Measurements from ENCODE around the gene GJC1.
"Not testable (repeated sequence)": the region's sequence is repeated elsewhere in the genome, so short reads cannot be mapped to it uniquely, and the experiment has no call there.

The GJC1 gene

DNA sequence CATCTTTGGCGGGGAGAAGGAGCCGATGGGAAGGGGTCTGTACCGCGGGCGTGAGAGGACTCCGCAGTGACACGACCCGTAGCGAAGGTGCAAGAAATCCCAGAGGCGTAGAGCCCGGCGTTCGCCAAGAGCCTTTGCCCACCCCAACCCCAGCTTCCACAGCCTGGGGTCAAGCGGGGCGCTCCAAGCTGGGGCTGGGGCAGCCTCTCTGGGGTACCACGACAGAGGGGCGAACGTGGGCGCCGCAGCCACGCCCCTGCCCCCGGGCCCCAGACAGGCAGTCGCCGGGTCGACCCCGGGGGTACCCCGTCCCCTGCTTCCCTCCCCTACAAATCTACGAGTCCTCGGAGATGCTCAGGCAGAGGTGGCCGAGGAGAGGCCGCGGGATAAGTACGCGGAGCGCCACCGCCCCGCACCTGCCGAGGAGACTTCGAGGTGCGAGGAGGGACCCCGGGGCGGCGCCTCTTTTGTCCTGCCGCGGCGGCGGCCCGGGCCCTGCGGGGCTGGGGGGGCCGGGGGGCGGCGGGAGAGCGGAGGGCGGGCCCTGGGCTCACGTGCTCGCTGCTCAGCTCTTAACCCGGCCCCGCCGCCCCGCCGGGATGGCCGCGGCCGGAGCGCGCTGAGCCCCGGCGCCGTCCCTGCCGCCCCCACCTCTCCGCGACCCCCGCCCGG is 71.5 kb downstream of the GJC1 start, which contains the start of gene ADAM11:
ADAM11 (plus strand) TSS at position 575 of the 672 bp plus-strand sequence. CDS start 212 bp downstream, outside the sequence.
- DNase-seq: peak; percentile 16

DNA sequence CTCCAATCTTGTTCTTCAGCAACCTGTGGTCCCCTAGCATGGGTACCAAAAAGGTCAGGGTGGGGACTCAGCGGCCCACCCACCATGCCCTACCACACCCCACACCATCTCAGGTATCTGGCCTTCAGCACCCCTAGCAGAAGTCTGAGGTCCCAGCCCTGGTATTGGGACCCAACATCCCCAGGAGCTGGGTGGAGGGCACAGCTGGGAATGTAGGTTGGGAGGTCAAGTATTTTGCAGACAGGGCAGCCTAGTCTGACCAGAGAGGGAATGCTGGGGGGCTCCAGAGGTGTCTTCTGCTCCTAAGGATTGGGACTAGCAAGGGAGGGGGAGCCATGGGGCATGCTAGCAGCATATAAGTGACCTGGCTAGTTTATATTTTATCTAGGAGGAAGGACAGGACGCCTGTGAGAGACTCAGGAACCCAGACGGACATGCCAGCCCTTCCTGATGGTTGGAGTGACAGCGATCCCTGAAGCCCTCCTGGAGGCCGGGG is 72.1 kb downstream of the GJC1 start:
- DNase-seq: no peak

DNA sequence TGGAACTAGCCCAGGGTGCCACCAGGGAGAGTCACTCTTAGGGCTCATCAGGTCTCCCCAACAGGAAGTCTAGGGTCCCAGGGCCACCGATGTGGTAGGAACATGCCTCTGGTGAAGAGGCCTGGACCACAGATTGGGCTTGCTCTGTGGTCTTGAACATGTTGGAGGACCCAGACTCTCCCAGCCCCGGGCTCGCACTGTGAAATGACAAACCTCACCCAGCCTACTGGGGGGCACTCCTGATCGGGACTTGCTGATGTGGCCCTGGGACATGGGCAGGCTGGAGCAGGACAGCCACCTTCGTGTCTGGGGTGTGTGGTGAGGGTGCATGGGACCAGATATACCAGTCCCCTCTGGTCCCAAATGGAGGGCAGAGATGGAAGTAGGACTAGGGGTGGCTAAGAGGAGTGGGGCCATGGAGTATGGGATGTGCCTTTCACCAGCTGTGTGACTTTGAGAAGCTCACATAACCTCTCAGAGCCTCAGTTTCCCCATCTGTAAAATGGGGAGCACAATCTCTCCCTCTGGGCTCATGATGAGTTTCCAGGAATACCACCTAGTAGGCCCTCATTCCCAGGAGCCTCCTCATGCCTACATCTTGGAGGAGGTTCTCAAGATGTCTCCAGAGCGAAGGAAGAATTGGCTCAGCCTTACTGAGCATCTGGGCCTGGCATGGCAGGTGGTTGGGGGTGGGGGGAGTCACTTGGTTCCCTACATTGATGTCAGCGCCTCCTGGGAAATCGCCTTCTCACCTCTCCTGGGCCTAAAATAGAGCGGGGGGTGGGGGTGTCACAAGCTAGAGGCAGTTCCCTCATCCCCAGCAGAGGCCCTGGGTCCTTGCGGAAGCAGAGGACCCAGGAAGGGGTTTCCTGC is 72.8 kb downstream of the GJC1 start:
- no peak for DNase-seq

DNA sequence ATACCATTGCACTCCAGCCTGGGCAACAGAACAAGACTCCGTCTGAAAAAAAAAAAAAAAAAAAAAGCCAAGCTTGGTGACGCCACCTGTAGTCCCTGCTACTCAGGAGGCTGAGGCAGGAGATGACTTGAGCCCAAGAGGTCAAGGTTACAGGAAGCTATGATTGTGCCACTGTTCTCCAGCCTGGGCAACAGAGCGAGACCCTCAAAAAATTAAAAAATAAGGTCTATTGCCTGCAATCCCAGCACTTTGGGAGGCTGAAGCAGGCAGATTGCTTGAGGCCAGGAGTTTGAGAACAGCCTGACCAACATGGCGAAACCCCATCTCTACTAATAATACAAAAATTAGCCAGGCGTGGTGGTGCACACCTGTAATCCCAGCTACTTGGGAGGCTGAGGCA is 74.9 kb downstream of the GJC1 start:
- DNase-seq: not testable (repeated sequence)

DNA sequence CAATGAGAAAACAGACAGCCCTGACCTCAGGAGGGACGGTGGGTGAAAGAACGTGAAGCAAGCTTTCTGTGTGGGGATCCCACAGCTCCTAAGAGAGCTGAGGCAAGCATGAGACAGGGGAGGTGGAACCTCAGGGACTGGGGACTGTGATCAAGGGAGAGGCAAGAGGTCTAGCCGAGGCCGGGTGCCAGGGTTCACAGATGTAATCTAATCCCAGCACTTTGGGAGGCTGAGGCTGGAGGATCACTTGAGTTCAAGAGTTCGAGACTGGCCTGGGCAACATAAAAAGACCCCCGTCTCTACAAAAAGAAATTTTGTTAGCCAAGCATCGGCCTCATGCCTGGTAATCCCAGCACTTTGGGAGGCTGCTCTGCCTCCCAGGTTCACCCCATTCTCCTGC is 75.8 kb downstream of the GJC1 start:
- no peak for DNase-seq

DNA sequence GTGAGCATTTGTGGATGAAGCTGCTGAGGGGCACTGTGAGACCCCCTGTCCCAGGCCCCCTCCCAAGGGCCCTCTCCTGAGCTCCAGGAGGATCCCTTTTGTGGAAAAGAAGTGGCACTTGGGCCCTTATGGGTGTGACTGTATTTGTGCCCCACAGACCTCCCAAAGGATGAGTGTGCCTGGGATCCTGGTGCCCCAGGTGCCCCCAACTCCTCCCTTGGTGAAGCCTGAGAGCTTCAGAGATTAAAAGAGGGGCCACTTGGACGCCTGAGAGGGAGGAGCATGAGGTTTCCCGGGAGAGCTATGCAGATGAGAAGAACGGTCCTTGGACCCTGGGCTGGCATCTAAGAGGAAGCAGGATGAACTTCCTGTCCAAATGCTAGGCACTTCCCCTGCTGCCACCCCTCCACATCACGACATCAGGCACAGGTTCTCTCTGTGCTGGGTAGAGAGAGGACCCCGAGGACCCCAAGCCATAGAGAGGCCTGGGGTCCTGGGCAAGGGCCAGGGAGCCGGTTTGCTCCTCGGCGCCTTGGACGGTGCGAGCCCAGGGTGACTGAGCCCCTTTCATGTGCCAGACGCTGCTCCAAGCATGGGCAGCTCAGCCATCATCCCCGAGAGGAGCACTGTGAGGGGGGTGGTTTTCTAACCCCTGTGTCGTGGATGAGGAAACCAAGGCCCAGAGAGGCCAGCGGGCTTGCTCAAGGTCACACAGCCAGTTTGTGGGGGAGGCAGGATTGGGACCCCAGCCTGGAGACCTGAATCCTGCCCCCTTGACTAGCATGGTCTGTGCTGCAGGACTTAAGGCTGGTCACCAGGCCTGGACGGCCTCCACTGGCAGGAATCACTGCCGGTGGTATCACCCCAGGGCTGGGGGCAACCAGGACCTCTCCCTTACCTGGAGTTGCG is 76.9 kb downstream of the GJC1 start:
- DNase-seq: no peak

DNA sequence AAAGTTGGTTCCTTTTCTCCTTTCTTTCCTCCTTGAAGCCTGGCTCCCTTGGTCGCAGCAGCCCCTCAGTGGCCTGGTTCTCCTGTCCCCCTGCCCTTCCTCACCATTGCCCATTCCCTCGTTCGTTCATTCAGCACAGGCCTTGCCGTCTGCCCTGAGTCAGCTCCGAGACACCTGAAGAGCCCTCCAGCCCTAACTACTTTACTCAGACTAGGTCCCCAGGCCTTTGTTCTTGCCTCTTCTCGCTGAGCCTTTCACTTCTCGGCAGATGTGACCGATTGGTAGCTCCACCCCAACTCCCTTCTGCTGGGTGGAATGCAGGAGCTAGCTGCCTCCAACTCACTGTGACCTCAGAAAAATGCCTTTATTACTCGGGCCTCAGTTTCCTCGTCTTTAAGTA is 78.3 kb downstream of the GJC1 start:
- no peak for DNase-seq

DNA sequence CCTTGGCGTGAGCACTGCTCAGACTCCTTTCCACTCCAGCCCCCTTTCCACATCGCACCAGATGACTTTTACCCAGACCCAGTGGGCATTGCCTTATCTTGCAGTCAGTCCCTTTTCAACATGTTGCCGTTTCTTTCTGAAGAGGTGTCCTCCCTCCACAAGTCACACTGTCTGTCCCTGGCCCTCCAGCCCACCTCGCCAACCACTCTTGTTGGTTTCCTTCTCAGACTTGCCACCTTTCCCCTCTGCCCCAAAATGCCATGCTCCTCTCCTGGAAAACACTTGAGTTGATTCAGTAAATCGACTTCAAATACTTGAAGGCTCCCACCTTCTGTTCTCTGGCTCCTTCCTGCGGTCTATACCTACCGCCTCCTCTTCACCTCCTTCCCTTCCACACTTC is 78.8 kb downstream of the GJC1 start:
- DNase-seq: no peak

DNA sequence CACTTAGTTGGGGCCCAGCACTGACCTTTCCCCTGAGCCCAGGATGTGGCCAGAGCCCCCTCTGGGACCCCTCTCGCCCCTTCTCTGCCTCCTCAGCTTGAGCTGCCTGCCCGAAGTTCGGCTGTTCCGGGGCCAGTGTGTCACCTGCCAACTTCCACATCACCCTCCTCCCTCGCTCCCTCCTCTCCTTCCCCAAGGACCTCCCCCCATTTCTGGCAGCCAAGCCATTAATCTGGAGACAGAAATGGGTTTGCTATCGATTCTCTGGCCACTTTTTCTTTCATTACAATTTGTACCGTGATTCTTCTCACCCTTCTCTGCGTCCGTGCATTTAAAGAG is 80.1 kb downstream of the GJC1 start:
- no peak for DNase-seq

DNA sequence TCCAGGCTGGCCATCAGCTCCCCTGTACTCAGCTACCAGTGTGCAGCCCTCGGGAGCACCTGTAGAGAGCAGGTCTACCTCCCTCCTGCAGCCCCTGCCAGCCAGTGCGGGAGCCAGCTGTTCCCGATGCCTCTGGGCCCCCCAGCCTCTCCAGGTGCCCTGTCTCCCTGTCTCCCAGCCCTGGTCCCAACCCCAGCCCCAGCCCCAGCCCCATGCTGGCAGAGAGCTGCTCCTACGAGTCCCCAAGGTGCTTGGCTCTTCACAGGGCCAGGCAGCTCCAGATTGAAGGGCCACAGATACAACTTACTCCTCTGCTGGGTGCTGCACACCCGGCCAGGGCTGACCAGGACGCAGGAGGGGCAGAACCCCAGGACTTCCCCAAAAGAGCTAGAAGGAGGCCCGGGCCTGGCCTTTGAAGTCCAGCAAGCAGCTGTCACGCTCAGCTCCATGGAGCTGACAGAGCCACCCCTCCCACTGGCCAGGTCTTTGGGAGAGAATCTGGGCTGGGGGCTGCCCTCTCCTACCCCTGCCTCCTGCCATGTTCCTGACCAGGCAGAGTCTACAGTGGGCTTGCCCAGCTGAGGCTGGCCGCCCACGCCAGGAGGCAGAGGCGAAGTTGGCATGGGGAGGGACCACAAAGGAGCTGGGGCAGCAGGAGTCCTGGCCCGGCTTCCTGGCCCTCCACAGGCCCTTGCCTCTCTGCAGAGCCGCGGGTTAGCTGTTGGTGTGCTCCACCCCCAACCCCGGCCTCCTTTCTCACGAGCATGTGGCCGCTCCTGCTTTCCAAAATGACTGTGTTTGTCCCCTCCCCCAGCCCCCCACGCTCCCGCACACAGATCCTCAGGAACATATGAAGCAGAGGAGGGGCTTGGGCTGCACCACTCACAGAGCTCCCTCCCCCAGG is 80.8 kb downstream of the GJC1 start:
- no peak for DNase-seq
